Measurements from ENCODE around the gene TLL2.

TLL2 gene

GRCh38 chr10:96512524-96513304 lies 1.0 kb downstream of the TLL2 start:
- Histone ChIP-seq H3K36me3 (replicated peaks) (no peaks in the 10 kb centered on the region), H3K27me3 (replicated peaks) (peaks cover 7% of the 10 kb centered on the region), H3K4me3 (ENCODE audit: low read depth, low read length) (peak overlapping the region; percentile 53), H3K27ac (no peak overlapping the region)
- no peak for DNase-seq
- no peak for TF ChIP-seq CTCF (IDR thresholded peaks at IDR 0.05; ENCODE audit: low read depth, low read length, missing control alignments)
- in situ Hi-C loops (cut with HindIII; ENCODE audit: low pct_ligation_motif_present, low sequenced_read_pairs): no loop called here

- DNase-seq: no peak
- Histone ChIP-seq H3K4me3 (ENCODE audit: low read depth, low read length) (no peak overlapping the region), H3K27ac (no peak overlapping the region), H3K36me3 (replicated peaks) (no peaks in the 10 kb centered on the region), H3K27me3 (replicated peaks) (peaks cover 7% of the 10 kb centered on the region)
- peak; percentile 82 for TF ChIP-seq CTCF (IDR thresholded peaks at IDR 0.05; ENCODE audit: low read depth, low read length, missing control alignments)
- in situ Hi-C loops (cut with HindIII; ENCODE audit: low pct_ligation_motif_present, low sequenced_read_pairs): no loop called here
Measured at GRCh38 chr10:96511044-96511945, 2.4 kb downstream of the TLL2 start.

GRCh38 chr10:96509017-96509641 lies 4.6 kb downstream of the TLL2 start:
- H3K27ac ChIP-seq: no peak overlapping the region
- DNase-seq: peak; percentile 94
- no peaks in the 10 kb centered on the region for H3K36me3 ChIP-seq (replicated peaks)
- no peak overlapping the region for H3K4me3 ChIP-seq (ENCODE audit: low read depth, low read length)
- peaks cover 7% of the 10 kb centered on the region for H3K27me3 ChIP-seq (replicated peaks)
- no peak for TF ChIP-seq CTCF (IDR thresholded peaks at IDR 0.05; ENCODE audit: low read depth, low read length, missing control alignments)
- in situ Hi-C loops (cut with HindIII; ENCODE audit: low pct_ligation_motif_present, low sequenced_read_pairs): no loop called here

- in situ Hi-C loops (cut with HindIII; ENCODE audit: low pct_ligation_motif_present, low sequenced_read_pairs): no loop called here
- H3K36me3 ChIP-seq (replicated peaks): no peaks in the 10 kb centered on the region
- H3K27me3 ChIP-seq (replicated peaks): no peaks in the 10 kb centered on the region
- DNase-seq: no peak
- no peak overlapping the region for H3K27ac ChIP-seq
- TF ChIP-seq CTCF (IDR thresholded peaks at IDR 0.05; ENCODE audit: low read depth, low read length, missing control alignments): no peak
- no peak overlapping the region for H3K4me3 ChIP-seq (ENCODE audit: low read depth, low read length)
Measured at GRCh38 chr10:96507044-96507443, 6.7 kb downstream of the TLL2 start.

- Histone ChIP-seq H3K27me3 (replicated peaks) (no peaks in the 10 kb centered on the region), H3K27ac (no peak overlapping the region), H3K4me3 (ENCODE audit: low read depth, low read length) (no peak overlapping the region), H3K36me3 (replicated peaks) (no peaks in the 10 kb centered on the region)
- no peak for DNase-seq
- in situ Hi-C loops (cut with HindIII; ENCODE audit: low pct_ligation_motif_present, low sequenced_read_pairs): no loop called here
- TF ChIP-seq CTCF (IDR thresholded peaks at IDR 0.05; ENCODE audit: low read depth, low read length, missing control alignments): no peak
Measured at GRCh38 chr10:96505150-96506136, 8.3 kb downstream of the TLL2 start.
